GM12878 (cell line): ENCODE results near the gene MGP.

Experiments
- ATF2 ChIP-seq: IDR thresholded peaks from 2 replicates; pipeline ENCODE4 v1.6.1; 2012; ENCODE audit warnings: low read length, inconsistent platforms
- CTCF ChIP-seq, 3 experiments: IDR thresholded peaks in 2 of 3; conservative IDR thresholded peaks in 1 of 3; 2 replicates each; pipeline ENCODE4 v1.5.1; 2011; ENCODE audit warnings: low read depth in 3 of 3, low read length in 3 of 3, mild to moderate bottlenecking in 3 of 3, control low read depth in 2 of 3, moderate library complexity in 2 of 3, inconsistent platforms in 1 of 3, mixed read lengths in 1 of 3; ENCODE audit not compliant: control insufficient read depth in 2 of 3, insufficient read depth in 1 of 3; ENCODE audit errors: extremely low read depth in 1 of 3
- JUND ChIP-seq: IDR thresholded peaks from 2 replicates; pipeline ENCODE4 v1.6.1; 2012; ENCODE audit warnings: low read depth, mild to moderate bottlenecking, low read length, improper control_type of control experiment, moderate library complexity
- POLR2A ChIP-seq: IDR thresholded peaks from 2 replicates; pipeline ENCODE4 v1.6.1; 2011; ENCODE audit warnings: low read depth, mild to moderate bottlenecking, low read length
- ZNF274 ChIP-seq: IDR thresholded peaks from one replicate; pipeline ENCODE4 v1.8.0; 2011; ENCODE audit not compliant: insufficient read length, insufficient read depth

GRCh38 chr12:14901228-14901562 is 15.5 kb upstream of the MGP start:
- no peak for TF ChIP-seq CTCF (IDR thresholded peaks at IDR 0.05 in 2 of 3, conservative IDR thresholded peaks at IDR 0.05 in 1 of 3; ENCODE audit: control insufficient read depth in 2 of 3, extremely low read depth in 1 of 3, insufficient read depth in 1 of 3, low read depth in 3 of 3, low read length in 3 of 3)
- TF ChIP-seq ATF2: no peak
- TF ChIP-seq ZNF274: no peak
- TF ChIP-seq POLR2A: no peak
- TF ChIP-seq JUND: no peak
